HG03045 (cell line): Measurements from ENCODE around the gene CFDP1.

Experiments
- ATAC-seq: cut with Tn5 transposase; IDR thresholded peaks from one replicate; pipeline ENCODE4 v1.9.1; 2021; ENCODE audit warnings: mild to moderate bottlenecking, moderate library complexity; ENCODE audit not compliant: unreplicated experiment

The CFDP1 gene

GRCh38 chr16:75432828-75433731 is at the start of gene CFDP1:
Gene CFDP1 (minus strand): TSS chr16:75433503. CDS start chr16:75433352, 151 bp downstream.
- ATAC-seq = peak; percentile 95

DNA sequence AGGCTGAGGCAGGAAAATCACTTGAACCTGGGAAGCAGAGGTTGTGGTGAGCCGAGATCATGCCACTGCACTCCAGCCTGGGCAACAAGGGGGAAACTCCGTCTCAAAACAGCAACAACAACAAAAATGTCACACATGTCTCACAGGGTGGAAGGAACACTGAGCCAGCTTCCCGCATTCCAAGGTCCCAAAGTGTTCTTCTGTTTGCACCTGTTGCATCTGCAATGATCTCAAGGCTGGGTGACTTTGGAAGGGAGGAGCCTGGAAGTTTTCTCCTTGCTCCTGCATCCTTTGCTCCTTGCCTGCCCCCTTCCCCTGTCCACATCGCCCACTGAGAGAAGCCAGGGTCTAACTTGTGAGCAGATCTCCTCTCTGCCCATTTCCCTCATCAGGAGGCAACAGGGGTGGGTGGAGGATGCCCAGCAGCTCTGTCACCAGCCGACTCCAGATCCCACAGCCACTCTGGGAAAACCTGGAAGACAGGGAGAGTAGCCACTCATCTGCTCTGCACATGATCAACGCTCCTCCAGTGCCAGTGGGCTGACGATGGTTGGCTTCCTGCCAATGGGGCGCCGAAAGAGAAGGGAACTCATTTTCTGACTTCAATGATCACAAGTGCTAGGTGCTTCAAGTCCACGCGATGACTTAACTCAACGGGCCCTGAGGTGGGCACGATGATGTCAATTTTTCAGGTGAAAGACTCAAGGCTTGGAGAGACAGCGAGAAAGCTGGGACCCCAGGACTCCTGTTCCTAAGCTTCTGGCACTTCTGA is 49.3 kb upstream of the CFDP1 start:
- ATAC-seq = no peak

DNA sequence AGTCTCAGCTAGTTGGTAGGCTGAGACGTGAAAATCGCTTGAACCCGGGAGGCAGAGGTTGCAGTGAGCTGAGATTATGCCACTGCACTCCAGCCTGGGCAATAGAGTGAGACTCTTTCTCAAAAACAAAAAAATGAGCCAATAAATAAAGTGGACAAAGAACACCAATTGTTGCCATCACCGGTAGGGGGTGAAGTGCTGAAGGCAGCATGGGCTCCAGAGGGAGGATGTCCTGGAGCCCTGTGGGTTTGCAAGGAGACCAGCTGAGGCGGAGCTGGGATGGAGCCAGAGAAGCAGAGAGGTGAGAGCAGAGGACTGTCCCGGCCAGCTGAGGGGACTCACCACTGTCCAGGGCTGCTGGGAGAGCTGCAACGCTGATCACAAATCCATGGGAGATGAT is 48.2 kb upstream of the CFDP1 start:
- no peak for ATAC-seq

GRCh38 chr16:75479421-75479990 is 46.2 kb upstream of the CFDP1 start:
- ATAC-seq = no peak

DNA sequence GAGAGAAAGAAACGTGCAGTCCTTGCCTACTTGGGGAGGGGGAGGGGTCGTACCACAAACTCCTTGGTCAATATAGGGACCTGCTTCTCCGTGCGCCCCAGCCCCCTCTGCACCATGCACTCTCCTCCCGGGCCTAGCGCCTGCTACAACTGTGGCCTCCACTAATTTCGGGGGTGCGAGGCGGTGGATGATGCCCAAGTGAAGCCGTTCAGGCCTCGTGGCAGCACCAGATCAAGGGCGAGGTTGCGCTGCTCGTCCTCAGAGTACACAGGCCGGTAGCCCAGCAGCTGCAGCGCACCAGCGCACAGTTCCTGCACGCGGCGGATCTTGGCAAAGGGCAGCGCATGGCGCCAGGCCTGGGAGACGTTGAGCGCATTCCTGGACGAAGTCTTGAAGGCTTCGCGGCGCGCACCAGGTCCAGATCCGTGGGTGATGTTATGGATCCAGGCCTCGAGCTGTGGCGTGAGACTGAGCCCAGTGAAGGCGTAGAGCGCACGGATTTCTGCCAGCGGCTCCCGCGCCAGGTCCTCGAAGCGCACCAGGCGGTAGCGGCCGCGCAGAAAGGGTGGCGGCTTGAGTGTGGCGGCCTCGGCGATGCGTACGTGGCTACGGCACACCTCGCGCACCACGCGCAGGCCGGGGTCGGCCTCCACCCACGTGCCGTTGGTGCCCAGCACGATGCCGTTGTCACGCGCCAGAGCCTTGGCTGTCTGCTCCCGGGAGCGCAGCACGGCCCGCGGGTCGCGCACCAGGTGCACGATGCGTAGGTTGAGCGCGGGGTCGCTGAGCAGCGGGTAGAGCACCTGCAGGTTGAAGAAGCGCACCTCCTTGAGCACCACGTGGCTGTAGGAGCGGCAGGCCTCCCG is 45.4 kb upstream of the CFDP1 start:
- ATAC-seq = no peak

- no peak for ATAC-seq
Measured at GRCh38 chr16:75477680-75478473, 44.6 kb upstream of the CFDP1 start.

DNA sequence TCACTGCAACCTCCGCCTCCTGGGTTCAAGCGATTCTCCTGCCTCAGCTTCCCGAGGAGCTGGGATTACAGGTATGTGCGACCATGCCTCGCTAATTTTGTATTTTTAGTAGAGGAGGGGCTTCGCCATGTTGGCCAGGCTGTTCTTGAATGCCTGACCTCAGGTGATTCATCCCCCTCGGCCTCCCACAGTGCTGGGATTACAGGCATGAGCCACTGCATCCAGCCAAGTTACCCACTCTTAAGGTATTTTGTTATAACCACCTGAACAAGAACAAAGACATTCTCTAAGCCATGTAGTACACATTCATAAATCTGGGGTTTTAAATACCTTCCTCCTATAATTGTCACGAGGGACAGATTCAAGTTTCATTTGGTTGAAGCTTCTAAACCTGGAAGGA is 43.5 kb upstream of the CFDP1 start:
- ATAC-seq = no peak

DNA sequence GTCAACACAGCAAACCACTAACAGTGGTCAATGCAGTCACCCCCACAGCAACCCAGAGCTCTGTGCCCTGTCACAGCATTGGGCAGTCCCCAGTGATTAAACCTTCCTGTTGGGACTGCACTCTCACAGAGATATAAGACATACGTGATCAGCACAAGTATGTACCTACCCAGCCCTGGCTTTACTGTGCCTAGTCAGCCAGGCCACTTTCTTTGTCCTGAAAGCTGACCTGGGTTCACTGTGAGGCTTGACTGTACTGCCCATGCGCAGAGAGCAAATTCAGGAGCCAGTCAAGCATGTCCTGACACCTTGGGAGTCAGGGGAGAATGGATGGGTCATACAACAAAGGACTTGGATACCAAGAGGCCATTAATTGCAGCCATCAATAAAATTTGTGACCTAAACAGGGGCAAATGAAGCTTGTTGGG is 42.1 kb upstream of the CFDP1 start:
- no peak for ATAC-seq

- ATAC-seq = no peak
Measured at GRCh38 chr16:75472908-75473877, 39.9 kb upstream of the CFDP1 start.

DNA sequence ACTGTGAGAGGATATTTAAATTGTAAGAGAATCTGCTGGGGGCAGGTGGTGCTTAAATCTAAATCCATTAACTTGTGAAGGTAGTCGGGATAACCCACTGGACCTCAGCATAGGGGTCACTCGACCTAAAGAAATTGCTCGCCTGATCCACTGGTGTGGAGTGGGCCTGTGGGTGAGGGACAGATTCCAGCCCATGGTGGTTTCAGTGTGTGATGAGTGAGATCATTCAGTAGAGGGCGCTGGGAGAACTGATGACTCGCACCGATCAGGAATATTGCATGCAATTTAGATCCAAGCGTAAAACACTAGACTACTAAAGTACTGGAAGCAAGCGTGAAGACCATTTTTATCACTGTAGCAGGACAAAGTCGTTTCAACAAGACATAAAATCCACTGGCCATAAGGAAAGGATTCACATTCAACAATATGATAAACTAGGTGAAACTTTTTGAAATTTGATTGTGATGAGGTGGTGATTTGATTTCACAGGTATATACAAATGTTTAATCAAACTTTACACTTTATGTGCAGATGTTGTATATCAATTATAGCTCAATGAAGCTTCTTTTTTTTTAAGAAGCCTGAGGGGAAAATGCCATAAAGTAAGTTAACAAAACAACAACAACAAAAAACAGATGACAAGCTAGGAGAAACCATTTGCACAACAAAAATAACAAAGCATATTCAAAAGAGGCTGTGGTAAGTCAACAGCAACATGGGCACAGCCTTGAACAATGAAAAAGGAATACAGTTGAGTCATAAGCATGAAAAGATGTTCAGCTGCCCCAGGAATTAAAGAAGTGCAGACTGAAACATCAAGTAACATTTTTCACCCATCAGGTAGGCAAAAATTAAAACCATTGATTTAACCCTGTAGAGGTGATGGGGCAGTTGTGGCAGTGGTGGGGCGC is 38.7 kb upstream of the CFDP1 start:
- ATAC-seq = peak; percentile 58

DNA sequence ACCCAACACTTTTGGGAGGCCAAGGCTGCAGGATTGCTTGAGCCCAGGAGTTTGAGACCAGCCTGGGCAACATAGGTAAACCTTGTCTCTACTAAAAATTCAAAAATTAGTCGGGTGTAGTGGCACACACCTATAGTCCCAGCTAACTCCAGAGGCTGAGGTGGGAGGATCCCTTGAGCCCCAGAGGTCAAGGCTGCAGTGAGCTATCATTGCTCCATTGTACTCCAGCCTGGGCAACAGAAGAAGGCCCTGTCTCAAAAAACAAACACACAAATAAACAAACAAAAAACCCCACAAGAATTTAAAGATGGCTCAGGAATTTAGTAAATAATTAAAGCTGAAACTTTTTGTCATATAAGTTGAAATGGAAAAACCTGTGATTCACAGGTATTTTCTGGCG is 33.5 kb upstream of the CFDP1 start:
- ATAC-seq = no peak

DNA sequence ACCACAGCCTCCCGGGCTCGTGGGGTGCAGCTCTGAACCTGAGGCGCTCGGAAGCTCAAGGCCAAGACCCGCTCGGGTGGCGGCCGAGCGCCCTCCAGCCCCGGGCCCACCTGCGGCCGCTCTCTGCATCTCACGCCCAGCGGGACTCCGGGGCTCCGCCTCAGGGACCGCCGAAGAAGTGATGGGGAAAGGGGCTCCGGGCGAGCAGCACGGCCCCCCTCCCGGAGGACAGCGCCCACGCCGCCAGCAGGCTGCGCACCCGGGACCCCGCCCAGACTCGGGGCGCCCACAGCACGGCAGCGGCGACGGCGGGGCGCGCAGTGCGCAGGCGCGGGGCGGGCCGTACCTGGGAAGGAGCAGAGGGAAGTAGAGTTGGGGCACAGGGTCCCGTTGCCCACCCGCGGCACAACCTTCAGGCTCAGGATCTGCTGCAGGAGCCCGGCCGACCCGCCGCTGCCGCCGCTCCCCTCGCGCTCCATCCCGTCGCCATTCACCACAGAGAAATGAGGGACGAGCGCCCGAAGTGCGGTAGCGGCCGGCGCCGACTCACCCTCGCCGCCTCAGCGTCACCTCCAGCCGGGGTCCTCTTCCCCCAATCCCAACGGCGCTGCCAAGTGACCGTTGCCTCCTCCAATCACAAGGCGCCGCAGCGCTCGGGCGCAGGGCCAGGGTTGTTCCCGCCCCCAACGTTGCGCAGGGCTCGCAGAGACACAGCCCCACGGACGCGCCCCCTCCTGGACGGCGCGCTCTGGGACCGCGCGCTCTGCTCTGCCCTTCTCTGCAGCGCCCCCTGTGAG is 31.0 kb upstream of the CFDP1 start, which contains the start of gene TMEM170A:
TMEM170A (minus strand) TSS at position 568 of the 797 bp plus-strand sequence; CDS start at position 479, 89 bp downstream.
- ATAC-seq = peak; percentile 94

DNA sequence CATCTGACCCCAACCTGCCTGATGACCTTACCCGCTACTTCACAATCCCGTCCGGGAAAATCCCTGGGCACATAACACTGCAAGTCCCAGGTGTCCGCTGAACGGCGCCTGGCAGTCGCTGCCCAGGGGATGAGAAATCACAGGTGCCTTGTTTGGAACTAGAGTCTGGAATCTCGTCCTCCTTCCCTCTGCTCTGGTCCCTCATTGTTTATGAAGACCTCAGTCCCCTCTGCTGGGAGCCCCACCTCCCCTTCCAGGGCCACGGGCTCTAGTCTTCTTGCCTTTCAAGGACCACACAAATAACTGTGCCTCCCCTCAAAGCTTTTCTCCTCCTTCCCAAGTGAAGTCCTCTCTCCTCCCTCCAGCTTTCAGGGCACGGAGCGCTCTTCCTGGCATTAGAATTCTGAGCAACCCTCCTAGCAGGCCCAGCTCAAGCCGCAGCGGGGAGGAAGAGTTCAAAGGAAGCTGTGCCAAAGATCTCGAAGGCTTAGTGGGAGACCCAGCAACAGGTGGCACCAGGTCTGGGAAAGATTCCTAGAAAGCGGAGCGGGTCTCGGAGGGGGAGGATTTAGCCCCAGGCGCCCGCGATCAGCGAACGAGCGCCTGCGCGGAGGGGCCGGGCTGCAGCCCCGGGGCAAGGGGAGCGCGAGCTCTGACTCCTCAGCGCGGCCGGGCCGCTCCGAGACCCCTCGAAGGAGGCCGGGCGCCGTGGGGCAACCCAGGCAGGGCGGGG is 30.3 kb upstream of the CFDP1 start:
- ATAC-seq = peak; percentile 25

GRCh38 chr16:75462806-75463205 is 29.5 kb upstream of the CFDP1 start:
- ATAC-seq = no peak

DNA sequence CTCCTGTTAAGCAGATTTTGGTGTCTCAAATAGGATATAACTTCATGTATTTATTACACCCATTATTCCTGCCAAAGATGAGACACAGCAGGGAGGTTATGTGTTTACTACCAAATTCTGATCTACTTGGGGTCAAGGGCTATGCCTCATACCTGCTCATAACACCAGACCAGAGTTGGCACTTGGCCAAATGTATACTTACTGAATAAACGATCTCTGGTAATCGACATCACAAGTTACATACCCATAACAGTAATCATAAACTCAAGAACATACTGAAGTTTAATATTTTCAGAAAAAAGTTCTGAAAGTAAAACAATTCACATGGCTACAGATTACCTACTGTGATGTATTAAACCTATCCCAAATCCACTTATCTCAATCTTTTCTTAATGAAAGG is 28.3 kb upstream of the CFDP1 start:
- no peak for ATAC-seq

GRCh38 chr16:75460446-75460845 is 27.1 kb upstream of the CFDP1 start:
- no peak for ATAC-seq
